ACC112 (cell line): ENCODE results near the gene TNFRSF8.

Experiments
- H2AFZ ChIP-seq: fragments of 200-600 bp; sonication (generic); one replicate; pipeline ENCODE4 v1.6.0; 2017; ENCODE audit warnings: antibody characterized with exemption, low read length; ENCODE audit not compliant: unreplicated experiment
- H3K27ac ChIP-seq: fragments of 200-600 bp; sonication (generic); 2 replicates; pipeline ENCODE4 v1.5.1; 2014; ENCODE audit warnings: low read depth, mild to moderate bottlenecking, antibody characterized with exemption, low read length, moderate library complexity
- H3K27me3 ChIP-seq: fragments of 200-600 bp; sonication (generic); 2 replicates; pipeline ENCODE4 v1.6.1; 2014; ENCODE audit warnings: mild to moderate bottlenecking, antibody characterized with exemption, low read length, moderate library complexity, mixed read lengths; ENCODE audit not compliant: insufficient read depth
- H3K36me3 ChIP-seq: fragments of 200-600 bp; sonication (generic); 2 replicates; pipeline ENCODE4 v1.6.1; 2016; ENCODE audit warnings: mild to moderate bottlenecking, antibody characterized with exemption, low read length, moderate library complexity, mixed read lengths; ENCODE audit not compliant: insufficient read depth
- H3K4me1 ChIP-seq: fragments of 200-600 bp; sonication (generic); one replicate; pipeline ENCODE4 v1.6.1; 2016; ENCODE audit warnings: low read length, mixed read lengths; ENCODE audit not compliant: insufficient read depth, unreplicated experiment, control insufficient read depth
- H3K4me3 ChIP-seq: fragments of 200-600 bp; sonication (generic); 2 replicates; pipeline ENCODE4 v1.5.1; 2014; ENCODE audit warnings: mild to moderate bottlenecking, low read depth, low read length
- H3K79me2 ChIP-seq: fragments of 200-600 bp; sonication (generic); one replicate; pipeline ENCODE4 v1.6.0; 2016; ENCODE audit warnings: low read length; ENCODE audit not compliant: control insufficient read depth, unreplicated experiment, insufficient read depth

The TNFRSF8 gene

GRCh38 chr1:12172042-12172851, 109.1 kb downstream of the TNFRSF8 start:
- H3K36me3 ChIP-seq: no peaks in the 10 kb centered on the region

GRCh38 chr1:12173041-12173509, 110.0 kb downstream of the TNFRSF8 start:
- H3K79me2 ChIP-seq: peaks cover 73% of the 10 kb centered on the region
- H3K4me3 ChIP-seq: no peak overlapping the region
- H3K36me3 ChIP-seq: no peaks in the 10 kb centered on the region
- H3K4me1 ChIP-seq: peaks cover 37% of the 10 kb centered on the region
- H3K27ac ChIP-seq: no peak overlapping the region
- H3K27me3 ChIP-seq: no peaks in the 10 kb centered on the region
- H2AFZ ChIP-seq: no peak overlapping the region

More at GRCh38 chr1:12172042-12172851, 109.1 kb downstream of the TNFRSF8 start:
- Histone ChIP-seq H3K4me1 (peaks cover 29% of the 10 kb centered on the region), H3K4me3 (no peak overlapping the region), H3K79me2 (peaks cover 81% of the 10 kb centered on the region), H2AFZ (no peak overlapping the region), H3K27ac (no peak overlapping the region), H3K27me3 (no peaks in the 10 kb centered on the region)

DNA sequence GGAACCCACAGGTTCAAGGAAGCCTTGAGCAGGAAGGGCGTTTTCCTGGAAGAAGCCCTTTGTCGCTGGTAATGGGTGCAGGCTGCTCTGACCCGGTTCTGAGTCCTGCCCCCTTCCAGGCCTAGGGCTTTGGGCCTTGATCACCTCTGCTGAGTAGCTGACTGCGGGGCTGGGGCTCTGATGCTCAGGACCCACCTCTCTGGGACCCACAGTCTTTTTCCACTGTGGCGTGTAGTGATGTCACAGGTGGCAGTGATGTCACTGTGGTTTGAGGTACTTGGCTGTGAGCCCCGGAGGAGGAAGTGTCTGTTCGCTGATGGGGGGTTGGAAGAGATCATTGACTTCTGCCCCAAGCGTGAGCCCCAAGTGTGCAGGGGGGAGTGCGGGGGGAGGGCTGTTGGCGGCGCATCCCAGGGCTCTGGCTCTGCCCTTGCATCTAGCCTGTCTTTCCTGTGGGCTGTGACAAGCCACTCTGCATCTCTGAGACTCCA, 110.6 kb downstream of the TNFRSF8 start:
- peaks cover 67% of the 10 kb centered on the region for H3K79me2 ChIP-seq
- H2AFZ ChIP-seq: no peak overlapping the region
- no peak overlapping the region for H3K4me3 ChIP-seq
- H3K27ac ChIP-seq: no peak overlapping the region
- H3K36me3 ChIP-seq: no peaks in the 10 kb centered on the region
- peaks cover 40% of the 10 kb centered on the region for H3K4me1 ChIP-seq
- H3K27me3 ChIP-seq: no peaks in the 10 kb centered on the region

DNA sequence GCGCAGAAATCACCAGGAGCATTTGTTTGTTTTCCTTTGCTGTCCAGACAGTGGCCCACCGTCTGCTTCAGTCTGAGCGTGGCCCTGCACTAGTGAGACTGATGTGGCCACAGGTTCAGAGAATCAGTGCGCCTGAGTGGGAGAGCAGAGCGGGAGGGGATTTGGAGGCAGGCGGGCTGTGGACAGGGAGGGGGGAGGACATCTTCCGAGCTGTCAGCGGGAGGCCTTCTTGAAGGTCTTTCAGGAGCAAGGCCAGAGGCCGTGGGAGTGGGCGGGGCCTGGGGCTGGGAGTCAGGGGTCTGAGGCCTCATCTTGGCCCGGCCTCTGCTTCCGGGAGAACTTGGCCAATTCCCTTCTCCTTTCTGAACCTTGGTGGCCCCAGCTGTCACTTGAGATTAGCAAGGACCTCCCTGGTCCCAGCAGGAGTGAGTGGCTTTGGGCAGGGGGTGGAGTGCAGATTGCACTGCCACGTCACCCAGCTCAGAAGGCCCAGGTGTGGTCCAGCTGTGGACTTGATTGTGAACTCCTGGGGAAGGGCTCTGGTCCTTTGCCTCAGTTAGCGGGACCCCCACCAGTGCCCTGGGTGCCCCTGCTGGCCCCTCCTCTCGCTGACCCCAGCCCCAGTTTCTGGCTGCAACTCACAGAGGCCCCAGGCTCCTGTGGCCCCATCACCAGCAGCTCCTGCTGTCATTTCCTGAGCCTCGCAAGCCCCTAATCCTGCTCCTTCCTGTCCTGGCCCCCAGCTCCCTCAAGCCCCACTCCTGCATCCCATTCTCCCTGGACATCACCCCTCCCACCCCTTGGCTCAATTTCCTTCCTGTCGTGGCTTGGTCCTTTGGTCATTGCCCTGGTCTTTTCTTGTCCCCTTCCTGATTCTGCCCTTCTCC, 112.1 kb downstream of the TNFRSF8 start:
- Histone ChIP-seq H3K27me3 (no peaks in the 10 kb centered on the region), H3K4me1 (peaks cover 35% of the 10 kb centered on the region), H3K79me2 (peaks cover 57% of the 10 kb centered on the region), H2AFZ (no peak overlapping the region), H3K27ac (no peak overlapping the region), H3K36me3 (no peaks in the 10 kb centered on the region), H3K4me3 (no peak overlapping the region)

DNA sequence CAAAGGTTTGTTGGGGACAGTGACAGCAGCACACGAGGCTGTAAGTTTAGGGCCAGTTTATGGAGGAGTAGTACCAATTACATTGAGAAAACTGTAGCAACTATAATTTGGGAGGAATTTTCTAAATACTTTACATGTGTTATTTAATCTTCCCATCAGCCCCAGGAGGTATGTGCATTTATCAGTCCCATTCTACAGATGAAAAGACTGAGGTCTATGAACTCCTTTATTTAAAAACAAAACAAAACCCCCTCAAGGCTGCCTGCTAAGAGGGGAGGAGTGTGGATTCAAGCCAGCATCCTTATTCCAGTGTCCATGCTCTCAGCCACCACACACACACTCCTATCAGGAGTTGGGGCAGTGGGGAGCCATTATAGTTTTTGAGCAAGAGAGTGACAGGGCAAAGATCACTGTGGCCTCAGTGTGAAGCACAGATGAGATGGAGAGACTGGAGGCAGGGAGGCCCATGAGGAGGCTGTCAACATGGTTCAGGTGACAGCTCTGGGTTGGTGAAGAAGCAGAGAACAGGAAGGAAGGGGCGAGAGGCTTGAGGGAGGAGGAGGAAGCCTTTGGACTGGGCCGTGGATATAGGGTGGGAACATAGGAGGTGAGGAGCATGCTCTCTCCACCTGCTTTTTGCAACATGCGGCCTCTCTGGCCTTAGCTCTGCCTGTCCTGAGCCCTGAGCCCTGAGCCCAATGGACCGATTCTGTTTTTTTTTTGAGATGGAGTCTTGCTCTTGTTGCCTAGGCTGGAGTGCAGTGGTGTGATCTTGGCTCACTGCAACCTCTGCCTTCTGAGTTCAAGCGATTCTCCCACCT, 113.4 kb downstream of the TNFRSF8 start:
- no peak overlapping the region for H2AFZ ChIP-seq
- no peak overlapping the region for H3K4me3 ChIP-seq
- H3K27me3 ChIP-seq: no peaks in the 10 kb centered on the region
- H3K36me3 ChIP-seq: no peaks in the 10 kb centered on the region
- peaks cover 32% of the 10 kb centered on the region for H3K4me1 ChIP-seq
- peaks cover 49% of the 10 kb centered on the region for H3K79me2 ChIP-seq
- H3K27ac ChIP-seq: no peak overlapping the region

DNA sequence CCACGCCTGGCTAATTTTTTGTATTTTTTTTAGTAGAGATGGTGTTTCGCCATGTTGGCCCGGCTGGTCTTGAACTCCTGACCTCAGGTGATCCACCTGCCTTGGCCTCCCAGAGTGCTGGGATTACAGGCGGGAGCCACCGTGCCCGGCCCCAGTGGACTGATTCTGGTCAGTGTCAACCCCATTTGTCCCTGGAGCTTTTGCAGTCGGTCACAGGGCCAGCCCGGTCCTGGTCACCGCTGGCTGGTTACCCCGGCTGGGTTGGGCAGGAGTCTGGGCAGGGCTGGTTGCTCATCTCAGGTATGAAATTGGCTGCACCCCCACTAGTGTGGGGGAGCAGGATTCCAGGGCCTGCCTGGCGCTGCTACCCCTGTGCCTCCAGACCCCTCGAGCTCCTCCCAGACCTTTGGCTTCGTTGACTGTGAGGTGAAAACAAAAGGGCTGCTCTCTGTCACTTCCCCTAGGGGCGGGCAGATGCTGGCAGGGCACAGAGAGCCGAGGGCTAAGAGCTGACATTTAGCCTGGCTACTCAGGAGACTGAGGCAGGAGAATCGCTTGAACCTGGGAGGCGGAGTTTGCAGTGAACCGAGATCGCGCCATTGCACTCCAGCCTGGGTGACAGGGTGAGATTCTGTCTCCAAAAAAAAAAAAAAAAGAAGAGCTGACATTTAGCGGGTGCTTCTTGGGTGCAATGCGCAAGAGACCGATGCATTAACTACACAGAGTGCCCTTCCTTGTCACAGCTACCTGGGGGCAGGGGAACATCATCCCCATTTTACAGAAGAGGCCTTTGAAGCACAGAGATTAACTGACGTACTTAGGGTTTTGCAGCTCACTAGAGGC, 114.3 kb downstream of the TNFRSF8 start:
- Histone ChIP-seq H2AFZ (no peak overlapping the region), H3K27me3 (no peaks in the 10 kb centered on the region), H3K4me1 (peaks cover 40% of the 10 kb centered on the region), H3K27ac (peak overlapping the region; percentile 35; the same call in 1 of the 2 replicates), H3K79me2 (peaks cover 41% of the 10 kb centered on the region), H3K4me3 (no peak overlapping the region), H3K36me3 (no peaks in the 10 kb centered on the region)

DNA sequence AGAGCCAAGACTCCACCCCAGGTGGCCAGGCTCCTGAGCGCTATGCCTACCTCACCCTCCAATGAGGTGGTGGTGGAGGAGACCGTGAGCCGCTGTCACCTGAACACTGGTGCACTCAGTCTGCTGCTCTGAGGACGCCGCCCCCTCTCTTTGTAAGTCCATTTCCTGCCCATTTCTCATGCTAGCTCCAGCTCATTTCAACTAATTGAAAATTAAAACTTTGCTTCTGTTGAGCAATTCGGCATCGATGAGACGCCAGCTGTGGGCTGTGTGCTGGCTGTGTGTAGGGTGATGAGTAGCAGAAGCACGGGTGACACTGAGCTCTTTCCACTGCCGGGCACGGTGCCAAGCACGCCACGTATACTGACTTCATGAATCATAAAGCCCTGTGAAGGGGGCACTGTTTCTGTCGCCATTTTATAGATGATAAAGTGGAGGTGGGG, 114.9 kb downstream of the TNFRSF8 start:
- no peak overlapping the region for H2AFZ ChIP-seq
- peak overlapping the region; percentile 62; the same call in 1 of the 2 replicates for H3K27ac ChIP-seq
- H3K36me3 ChIP-seq: no peaks in the 10 kb centered on the region
- H3K79me2 ChIP-seq: peaks cover 39% of the 10 kb centered on the region
- H3K27me3 ChIP-seq: no peaks in the 10 kb centered on the region
- H3K4me1 ChIP-seq: peaks cover 43% of the 10 kb centered on the region
- no peak overlapping the region for H3K4me3 ChIP-seq

- Histone ChIP-seq H3K27ac (peak overlapping the region; percentile 62; the same call in 1 of the 2 replicates), H2AFZ (no peak overlapping the region)
Measured at GRCh38 chr1:12178511-12178910, 115.4 kb downstream of the TNFRSF8 start.

GRCh38 chr1:12179111-12179519, 116.0 kb downstream of the TNFRSF8 start:
- Histone ChIP-seq H2AFZ (no peak overlapping the region), H3K36me3 (no peaks in the 10 kb centered on the region), H3K79me2 (peaks cover 31% of the 10 kb centered on the region), H3K27ac (peak overlapping the region; percentile 62; the same call in 1 of the 2 replicates), H3K4me1 (peaks cover 41% of the 10 kb centered on the region), H3K27me3 (no peaks in the 10 kb centered on the region), H3K4me3 (no peak overlapping the region)

More at GRCh38 chr1:12178511-12178910, 115.4 kb downstream of the TNFRSF8 start:
- Histone ChIP-seq H3K4me3 (no peak overlapping the region), H3K36me3 (no peaks in the 10 kb centered on the region), H3K27me3 (no peaks in the 10 kb centered on the region), H3K4me1 (peaks cover 39% of the 10 kb centered on the region), H3K79me2 (peaks cover 34% of the 10 kb centered on the region)
